Endothelial cell of umbilical vein (primary cell): ENCODE results near the gene SDC4. TPM values are rescaled to one million over a fixed set of nuclear protein-coding genes. Genes with fewer than 3 reads are reported as not detected.

ENCODE experiments used
- BruUV-seq: library from RNA; stranded (reverse); fragments of 400-500 nt; replicated peaks from 2 replicates; lab custom pipeline; 2021; lab: Mats Ljungman, UMichigan
- CTCF ChIA-PET: fragments of 300-600, 350-600 bp; sonication (Branson Sonifier 250); formaldehyde crosslinking; loops from one replicate; lab custom pipeline; 2021; ENCODE audit warnings: antibody characterized with exemption, inconsistent platforms; lab: Charles Lee
- POLR2A ChIA-PET: fragments of 300-600, 350-600 bp; sonication (Branson Sonifier 250); formaldehyde crosslinking; loops from one replicate; lab custom pipeline; 2021; ENCODE audit warnings: antibody characterized with exemption, inconsistent platforms; lab: Charles Lee
- DNase-seq: peaks from one replicate; pipeline ENCODE4 v3.0.0-alpha.2; 2011; ENCODE audit warnings: low read depth, low spot score
- FAIRE-seq: peaks from 2 replicates; lab custom pipeline; 2011; peaks lifted over from hg19 to GRCh38; lab: Jason Lieb, UNC
- H2AFZ ChIP-seq: 2 replicates; pipeline ENCODE4 v1.6.0; 2012; ENCODE audit warnings: low read depth, low read length, control low read depth, inconsistent platforms
- H3K27ac ChIP-seq: 2 replicates; pipeline ENCODE4 v1.5.1; 2011; ENCODE audit warnings: low read depth, mild to moderate bottlenecking, control low read depth, low read length, moderate library complexity; ENCODE audit not compliant: insufficient read depth
- H3K27me3 ChIP-seq, 2 experiments: 2 replicates each; pipeline versions ENCODE4 v1.6.0 to v1.6.1; 2011; ENCODE audit warnings: low read length in 2 of 2, mixed read lengths in 1 of 2; ENCODE audit not compliant: control insufficient read depth in 2 of 2, insufficient read depth in 2 of 2
- H3K36me3 ChIP-seq, 2 experiments: 2 replicates in 1 of 2; 3 replicates in 1 of 2; pipeline ENCODE4 v1.5.1; 2011; ENCODE audit warnings: low read length in 2 of 2, mild to moderate bottlenecking in 1 of 2, moderate library complexity in 1 of 2; ENCODE audit not compliant: control insufficient read depth in 2 of 2, insufficient read depth in 2 of 2; ENCODE audit errors: extremely low read depth in 1 of 2
- H3K4me1 ChIP-seq: 3 replicates; pipeline ENCODE4 v1.5.1; 2011; ENCODE audit warnings: mild to moderate bottlenecking, low read length; ENCODE audit not compliant: control insufficient read depth, insufficient read depth; ENCODE audit errors: extremely low read depth
- H3K4me2 ChIP-seq: 2 replicates; pipeline ENCODE4 v1.6.1; 2011; ENCODE audit warnings: low read length, control low read depth, mixed read lengths; ENCODE audit not compliant: insufficient read depth
- H3K4me3 ChIP-seq, 3 experiments: fragments of 200-600 bp in 1 of 3; sonication (generic), shearing (Covaris generic) in 1 of 3; replicated peaks in 1 of 3; 2 replicates each; pipeline ENCODE4 v1.5.1; 2011 to 2016; ENCODE audit warnings: control low read depth in 3 of 3, low read length in 3 of 3, mild to moderate bottlenecking in 2 of 3, inconsistent platforms in 1 of 3, low read depth in 1 of 3, moderate library complexity in 1 of 3; ENCODE audit not compliant: insufficient read depth in 1 of 3
- H3K79me2 ChIP-seq: 2 replicates; pipeline ENCODE4 v1.6.0; 2012; ENCODE audit warnings: low read length, inconsistent platforms; ENCODE audit not compliant: control insufficient read depth, insufficient read depth
- H3K9ac ChIP-seq: replicated peaks from 2 replicates; pipeline ENCODE3; 2011; ENCODE audit warnings: low read length, control low read depth; ENCODE audit not compliant: insufficient read depth; ENCODE audit errors: extremely low read depth
- H3K9me1 ChIP-seq: replicated peaks from 3 replicates; pipeline ENCODE4 v1.6.0; 2011; ENCODE audit warnings: mild to moderate bottlenecking, low read length; ENCODE audit not compliant: control insufficient read depth, insufficient read depth; ENCODE audit errors: extremely low read depth
- H3K9me3 ChIP-seq: replicated peaks from 2 replicates; pipeline ENCODE4 v1.5.1; 2012; ENCODE audit warnings: low read length, inconsistent platforms; ENCODE audit not compliant: control insufficient read depth, insufficient read depth
- H4K20me1 ChIP-seq: replicated peaks from 2 replicates; pipeline ENCODE3; 2011; ENCODE audit warnings: mild to moderate bottlenecking, low read length; ENCODE audit not compliant: control insufficient read depth, insufficient read depth; ENCODE audit errors: extremely low read depth
- CTCF ChIP-seq, 2 donors: IDR thresholded peaks; 1 replicate in 1 of 2; 2 replicates in 1 of 2; pipeline ENCODE4 v1.5.1; 2011; ENCODE audit warnings: low read length in 2 of 2, mild to moderate bottlenecking in 2 of 2, moderate library complexity in 2 of 2, control low read depth in 1 of 2, inconsistent platforms in 1 of 2, low read depth in 1 of 2; ENCODE audit not compliant: insufficient read depth in 1 of 2; ENCODE audit errors: extremely low read depth in 1 of 2
- EZH2 ChIP-seq: IDR thresholded peaks from 2 replicates; pipeline ENCODE4 v1.6.1; 2012; ENCODE audit warnings: borderline replicate concordance, low read depth, mild to moderate bottlenecking, moderate library complexity, low read length, inconsistent platforms; ENCODE audit not compliant: severe bottlenecking
- FOS ChIP-seq: IDR thresholded peaks from 2 replicates; pipeline ENCODE4 v1.6.1; 2011; ENCODE audit warnings: mild to moderate bottlenecking, low read length, moderate library complexity, borderline replicate concordance; ENCODE audit not compliant: insufficient read depth
- GATA2 ChIP-seq: IDR thresholded peaks from 2 replicates; pipeline ENCODE4 v1.7.0; 2011; ENCODE audit warnings: low read depth, mild to moderate bottlenecking, moderate library complexity, mixed read lengths, low read length; ENCODE audit not compliant: insufficient read length, insufficient read depth
- JUN ChIP-seq: IDR thresholded peaks from 2 replicates; pipeline ENCODE4 v1.6.1; 2011; ENCODE audit warnings: borderline replicate concordance, low read depth; ENCODE audit not compliant: insufficient read length, insufficient read depth
- MAX ChIP-seq: IDR thresholded peaks from 2 replicates; pipeline ENCODE4 v1.6.1; 2011; ENCODE audit not compliant: insufficient read depth, insufficient read length
- MYC ChIP-seq: IDR thresholded peaks from one replicate; pipeline ENCODE4 v1.6.1; 2011; ENCODE audit warnings: mild to moderate bottlenecking, low read depth, low read length
- POLR2A ChIP-seq: IDR thresholded peaks from 2 replicates; pipeline ENCODE4 v1.6.1; 2012; ENCODE audit warnings: low read depth, mild to moderate bottlenecking, control low read depth, low read length
- POLR2AphosphoS5 ChIP-seq: IDR thresholded peaks from 2 replicates; pipeline ENCODE4 v1.6.1; 2012; ENCODE audit warnings: low read depth, mild to moderate bottlenecking, control low read depth, low read length, moderate library complexity; ENCODE audit not compliant: insufficient read depth
- dilution Hi-C: fragments of 300-500 bp; cut with MboI; formaldehyde crosslinking; loops from one replicate; pipeline ENCODE4 v1.15.0; 2019; ENCODE audit warnings: low sequenced_read_pairs; ENCODE audit not compliant: extremely low pct_ligation_motif_present
- intact Hi-C: fragments of 100-400 bp; cut with micrococcal nuclease; formaldehyde crosslinking; loops from one replicate; pipeline ENCODE4 v1.10.0; 2022
- polyA plus RNA-seq, 4 experiments: library from polyadenylated mRNA; depleted of rRNA in 3 of 4; stranded (reverse) in 3 of 4; unstranded in 1 of 4; fragments of >200 nt; gene quantifications; 2 replicates each; pipeline versions ENCODE4 v1.2.1 to v1.2.3, GENCODE V29; 2011 to 2012; ENCODE audit warnings: missing spikeins in 1 of 4
- total RNA-seq: library from RNA; stranded (reverse); gene quantifications from 2 replicates; pipeline ENCODE4 v1.2.3, GENCODE V29; 2021

SDC4 gene
- total and polyA plus RNA-seq, 2 donors (not counting 3 experiments of a cell fraction or from before 2014, with no cell fraction given): 26.3 to 32.0 TPM

DNA sequence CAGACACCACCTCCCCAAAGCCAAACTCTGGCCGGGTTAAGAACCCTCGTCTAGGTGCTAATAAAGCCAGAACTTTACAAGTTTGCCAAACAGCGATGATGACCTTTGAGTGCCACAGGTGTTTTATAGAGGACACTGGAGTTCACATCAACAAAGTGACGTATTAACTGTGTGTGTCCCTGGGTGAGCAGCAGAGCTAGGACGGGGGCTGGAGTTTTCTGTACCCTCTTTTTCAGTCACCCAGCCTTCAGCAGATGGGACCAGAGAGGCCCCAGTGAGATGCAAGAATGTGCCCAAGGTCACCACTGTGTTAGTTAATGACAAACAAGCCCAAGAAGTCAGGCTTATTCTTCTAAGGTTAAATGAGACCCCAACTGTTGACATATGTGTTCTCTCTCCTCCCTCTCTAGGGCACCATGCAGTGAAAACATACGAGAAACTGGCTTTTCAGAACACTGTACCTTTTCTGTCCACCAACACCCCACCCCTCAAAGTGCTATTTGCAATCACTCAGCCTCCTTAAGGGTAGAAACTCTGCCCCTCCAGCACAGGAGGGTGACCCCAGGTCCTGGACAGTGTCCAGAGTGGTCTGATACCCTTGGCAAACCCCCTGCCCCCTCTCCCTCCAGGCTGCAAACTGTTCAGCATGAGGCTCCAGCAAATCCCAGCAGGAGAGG, 5.2 kb downstream of the SDC4 start:
- CTCF ChIA-PET: interaction anchor here (1.4 to 2.3 kb wide), 5 partner anchors 20 to 94 kb away, joined by 3 to 22 read pairs (median 9); partner anchors contain the start of gene SYS1
- no peak overlapping the region for H3K9ac ChIP-seq

More for the DNA sequence above, 5.2 kb downstream of the SDC4 start:
- no peaks in the 10 kb centered on the region for H3K9me1 ChIP-seq
- BruUV-seq: no TSS peak
- H3K4me3 ChIP-seq: no peak overlapping the region
- FAIRE-seq: no peak
- dilution Hi-C loops (no loop called here), intact Hi-C loops (loop anchor here (10.0 kb wide), 1 partner anchor 572 kb away; the partner anchor contains the start of gene PLTP)
- no peak overlapping the region for H3K4me2 ChIP-seq
- H3K27ac ChIP-seq: peak overlapping the region; percentile 1
- peaks cover 65% of the 10 kb centered on the region for H3K4me1 ChIP-seq
- peaks cover 0 to 3% of the 10 kb centered on the region in 2 experiments for H3K36me3 ChIP-seq
- no peaks in the 10 kb centered on the region for H3K9me3 ChIP-seq
- H2AFZ ChIP-seq: no peak overlapping the region
- no peak for DNase-seq
- H4K20me1 ChIP-seq: no peaks in the 10 kb centered on the region
- peaks cover 84% of the 10 kb centered on the region for H3K79me2 ChIP-seq
- H3K27me3 ChIP-seq: no peaks in the 10 kb centered on the region
- POLR2A ChIA-PET: interaction anchor here (1.9 kb wide), 1 partner anchor 20 kb away, joined by 4 read pairs; the partner anchor contains the start of gene SYS1
- TF ChIP-seq POLR2A: no peak
- TF ChIP-seq EZH2: no peak
- TF ChIP-seq MYC: no peak
- no peak for TF ChIP-seq GATA2
- no peak for TF ChIP-seq FOS
- TF ChIP-seq JUN: no peak
- TF ChIP-seq CTCF (IDR thresholded peaks at IDR 0.05; ENCODE audit: extremely low read depth in 1 of 2, insufficient read depth in 1 of 2, low read depth in 1 of 2, low read length in 2 of 2): no peak
- no peak for TF ChIP-seq POLR2AphosphoS5
- TF ChIP-seq MAX: no peak
